ENCODE data around the gene PLCB3.
A peak's percentile ranks its signal among the peaks of the same experiment; 100 is the strongest.

The PLCB3 gene

GRCh38 chr11:64223001-64223651 is 28.2 kb upstream of the PLCB3 start:
- Histone ChIP-seq H3K4me3 (replicated peaks; ENCODE audit: insufficient read depth, low read length) (no peak overlapping the region), H3K27ac (replicated peaks) (no peak overlapping the region), H3K27me3 (ENCODE audit: insufficient read depth, poor library complexity, severe bottlenecking) (no peaks in the 10 kb centered on the region)
- DNase-seq (ENCODE audit: low read depth in 1 of 2, low spot score in 1 of 2): no peak
- no peak for TF ChIP-seq SPI1 (IDR thresholded peaks at IDR 0.05; ENCODE audit: borderline replicate concordance, low read depth)
- no peak for TF ChIP-seq POLR2AphosphoS5 (IDR thresholded peaks at IDR 0.05; ENCODE audit: low read depth)
- TF ChIP-seq REST (IDR thresholded peaks at IDR 0.05; ENCODE audit: insufficient replicate concordance, low read depth): no peak
- no peak for TF ChIP-seq GABPA (IDR thresholded peaks at IDR 0.05; ENCODE audit: low read depth)
- TF ChIP-seq CTCF (IDR thresholded peaks at IDR 0.05; ENCODE audit: insufficient read depth, low read length): no peak

DNA sequence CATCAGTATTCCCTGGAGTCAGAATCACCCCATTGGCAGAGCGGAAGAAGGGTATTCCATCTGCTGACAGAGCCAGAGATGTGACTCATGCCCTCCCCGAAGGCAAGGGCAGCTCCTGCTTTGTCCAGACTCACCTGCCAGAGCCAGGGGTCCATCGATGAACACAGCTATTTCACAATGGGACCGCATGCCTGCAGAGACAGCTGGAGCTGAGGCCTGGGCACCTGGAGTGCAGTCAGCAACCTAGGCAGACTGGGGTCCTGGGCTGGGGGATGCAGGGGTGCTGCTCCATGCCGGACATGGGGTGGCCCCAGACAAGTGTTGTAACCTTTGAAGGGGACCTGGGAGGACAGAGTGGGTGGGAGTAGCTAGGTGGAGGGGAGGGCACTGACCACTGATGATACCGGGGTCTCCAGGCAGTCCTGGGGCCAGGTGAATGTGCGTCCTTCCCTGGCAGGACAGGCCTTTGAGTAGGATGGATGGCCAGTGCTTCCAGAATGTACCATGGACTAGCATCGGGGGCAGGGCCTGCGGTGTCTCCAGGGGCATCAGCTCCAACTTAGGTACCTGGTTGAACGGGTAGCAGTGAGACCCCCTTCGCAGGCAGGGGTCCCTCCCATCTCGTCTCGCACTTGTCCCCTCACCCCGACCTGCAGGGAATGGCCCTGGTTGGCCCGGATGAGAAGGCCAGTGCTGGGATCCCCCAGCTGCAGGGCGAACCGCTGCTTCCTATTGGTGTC is 27.0 kb upstream of the PLCB3 start:
- no peak for DNase-seq (ENCODE audit: low read depth in 1 of 2, low spot score in 1 of 2)
- TF ChIP-seq SPI1 (IDR thresholded peaks at IDR 0.05; ENCODE audit: borderline replicate concordance, low read depth) (no peak), POLR2AphosphoS5 (IDR thresholded peaks at IDR 0.05; ENCODE audit: low read depth) (peak; percentile 65)
- H3K27me3 ChIP-seq (ENCODE audit: insufficient read depth, poor library complexity, severe bottlenecking): no peaks in the 10 kb centered on the region
- H3K27ac ChIP-seq (replicated peaks): peak overlapping the region; percentile 78
- no peak overlapping the region for H3K4me3 ChIP-seq (replicated peaks; ENCODE audit: insufficient read depth, low read length)

DNA sequence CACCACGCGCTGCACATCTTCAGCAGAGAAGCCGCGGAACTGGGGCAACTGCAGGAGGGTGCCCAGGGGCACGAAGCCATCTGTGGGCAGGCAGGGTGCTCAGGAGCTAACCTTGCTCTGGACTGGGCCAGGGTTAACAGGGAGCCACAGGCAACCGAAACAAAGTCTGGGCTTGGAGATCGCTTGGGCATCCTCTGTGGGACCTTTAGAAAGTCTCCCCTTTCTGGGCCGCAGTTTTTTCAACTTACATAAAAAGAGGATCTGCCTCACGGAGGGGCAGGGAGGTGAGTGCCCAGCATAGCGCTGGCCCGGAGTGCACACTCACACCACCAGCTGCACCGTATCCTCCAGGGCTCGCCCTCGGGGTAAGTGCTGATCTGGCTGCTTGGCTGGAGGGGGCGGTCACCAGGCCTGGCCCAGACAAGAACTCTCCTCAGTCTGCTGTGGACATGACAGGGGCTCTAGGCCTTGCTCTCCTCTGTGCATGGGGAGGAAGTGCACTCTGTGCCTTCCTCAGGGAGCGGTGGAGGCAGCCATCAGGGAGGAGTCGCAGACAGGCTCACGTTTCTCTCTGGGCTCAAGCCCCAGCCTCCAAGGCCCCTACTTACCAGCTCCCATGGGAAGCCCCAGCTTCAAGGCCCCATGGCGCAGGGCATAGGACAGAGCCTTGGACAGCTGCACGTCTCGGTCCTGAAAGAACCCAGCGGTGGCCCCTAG is 26.3 kb upstream of the PLCB3 start:
- TF ChIP-seq CTCF (IDR thresholded peaks at IDR 0.05; ENCODE audit: insufficient read depth, low read length) (no peak), POLR2AphosphoS5 (IDR thresholded peaks at IDR 0.05; ENCODE audit: low read depth) (no peak; the same call in 1 of the 2 replicates), SPI1 (IDR thresholded peaks at IDR 0.05; ENCODE audit: borderline replicate concordance, low read depth) (peak; percentile 70)
- Histone ChIP-seq H3K27ac (replicated peaks) (peak overlapping the region; percentile 78), H3K4me3 (replicated peaks; ENCODE audit: insufficient read depth, low read length) (peak overlapping the region; percentile 71), H3K27me3 (ENCODE audit: insufficient read depth, poor library complexity, severe bottlenecking) (no peaks in the 10 kb centered on the region)
- DNase-seq (ENCODE audit: low read depth in 1 of 2, low spot score in 1 of 2): peak in 1 of 2 experiments; percentile 26

GRCh38 chr11:64225608-64226506 is 25.5 kb upstream of the PLCB3 start, which contains the start of the genes NUDT22 and TRPT1:
TSS of gene NUDT22 (plus strand) at chr11:64226274. CDS start at chr11:64226653, 379 bp downstream.
TSS of gene TRPT1 (minus strand) at chr11:64226186. CDS start at chr11:64225860, 326 bp downstream.
- DNase-seq (ENCODE audit: low read depth in 1 of 2, low spot score in 1 of 2): peak; percentile 85 to 92
- peak within 1 kb of the TSS; percentile 71 for H3K4me3 ChIP-seq (replicated peaks; ENCODE audit: insufficient read depth, low read length)
- no peak for TF ChIP-seq REST (IDR thresholded peaks at IDR 0.05; ENCODE audit: insufficient replicate concordance, low read depth)
- peak; percentile 58; the same call in 1 of the 2 replicates for TF ChIP-seq POLR2AphosphoS5 (IDR thresholded peaks at IDR 0.05; ENCODE audit: low read depth)
- peak; percentile 77 for TF ChIP-seq GABPA (IDR thresholded peaks at IDR 0.05; ENCODE audit: low read depth)
- peak; percentile 19 for TF ChIP-seq CTCF (IDR thresholded peaks at IDR 0.05; ENCODE audit: insufficient read depth, low read length)
- TF ChIP-seq SPI1 (IDR thresholded peaks at IDR 0.05; ENCODE audit: borderline replicate concordance, low read depth): peak; percentile 91
- no peaks in the 10 kb centered on the region for H3K27me3 ChIP-seq (ENCODE audit: insufficient read depth, poor library complexity, severe bottlenecking)
- peak within 1 kb of the TSS; percentile 78 for H3K27ac ChIP-seq (replicated peaks)

All from HL-60 (cell line).